ENCODE measurements around the gene WNK2. TPM values are rescaled to one million over a fixed set of nuclear protein-coding genes. Genes with fewer than 3 reads are reported as not detected.

The WNK2 gene
- total RNA-seq, 1 donor from 2014 or later: 1.9 TPM

GRCh38 chr9:93361995-93362394, 178.1 kb downstream of the WNK2 start:
- Mint-ChIP-seq H3K4me3 (ENCODE audit: unreplicated experiment) (no peak overlapping the region), H3K4me1 (ENCODE audit: low read depth, unreplicated experiment) (no peaks in the 10 kb centered on the region), H3K9me3 (ENCODE audit: unreplicated experiment) (peaks cover 8% of the 10 kb centered on the region), H3K27ac (ENCODE audit: unreplicated experiment) (no peak overlapping the region), H3K36me3 (ENCODE audit: low read depth, unreplicated experiment) (no peaks in the 10 kb centered on the region), H3K27me3 (ENCODE audit: low read depth, unreplicated experiment) (peaks cover 16% of the 10 kb centered on the region)
- no peaks in the 10 kb centered on the region for H3K4me1 ChIP-seq (ENCODE audit: insufficient read depth, low read length)
- TF ChIP-seq EZH2 (IDR thresholded peaks at IDR 0.05; ENCODE audit: insufficient read depth, low read length) (no peak), CTCF (IDR thresholded peaks at IDR 0.05; ENCODE audit: insufficient read depth, low read depth, low read length) (no peak)
- H3K9ac ChIP-seq (ENCODE audit: low read length): no peak overlapping the region
- H3K4me2 ChIP-seq (ENCODE audit: low read length): no peak overlapping the region
- no peaks in the 10 kb centered on the region for H3K9me3 ChIP-seq (ENCODE audit: insufficient read depth, low read depth, low read length)
- no peak for FAIRE-seq
- H2AFZ ChIP-seq (ENCODE audit: low read depth, low read length): no peak overlapping the region
- no peaks in the 10 kb centered on the region for H3K79me2 ChIP-seq (ENCODE audit: insufficient read depth, low read length)
- no peak overlapping the region for H3K4me3 ChIP-seq (ENCODE audit: insufficient read depth, low read depth, low read length)
- H3K27me3 ChIP-seq (ENCODE audit: insufficient read depth, low read length): no peaks in the 10 kb centered on the region
- H3K27ac ChIP-seq (ENCODE audit: low read depth, low read length): no peak overlapping the region
- no peak for DNase-seq (ENCODE audit: low read depth)
- no peaks in the 10 kb centered on the region for H4K20me1 ChIP-seq (ENCODE audit: insufficient read depth, low read length)
- H3K36me3 ChIP-seq (ENCODE audit: insufficient read depth, low read length): no peaks in the 10 kb centered on the region

DNA sequence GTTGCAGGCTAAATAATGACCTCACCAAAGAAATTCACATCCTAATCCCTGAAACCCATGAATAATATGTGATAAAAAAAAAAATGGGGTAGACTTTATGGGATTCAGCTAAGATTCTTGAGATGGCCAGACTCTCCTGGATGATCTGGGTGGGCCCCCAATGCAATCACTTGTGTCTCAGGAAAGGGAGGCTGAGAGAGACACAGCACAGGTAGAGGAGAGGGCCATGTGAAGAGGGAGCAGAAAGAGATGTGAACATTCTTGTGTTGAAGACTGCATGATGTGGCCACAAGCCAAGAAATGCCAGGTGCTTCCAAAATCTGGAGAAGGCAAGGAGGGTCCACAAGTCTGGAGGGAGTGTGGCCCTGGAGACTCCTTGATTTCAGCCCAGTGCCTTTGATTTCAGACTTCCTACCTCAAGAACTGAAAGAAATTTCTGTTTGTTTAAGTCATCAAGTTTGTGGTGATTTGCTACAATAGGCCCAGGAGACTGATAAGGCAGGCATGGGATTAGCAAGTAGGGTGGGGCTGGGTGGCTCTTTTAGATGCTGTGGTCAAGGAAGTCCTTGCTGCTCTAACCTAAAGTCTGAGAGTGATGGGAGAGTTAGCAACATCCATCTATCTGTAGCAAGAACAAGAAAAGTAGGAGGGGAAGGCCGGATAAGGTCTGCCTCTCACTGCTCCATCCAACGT, 180.9 kb downstream of the WNK2 start:
- no peak overlapping the region for H3K4me3 ChIP-seq (ENCODE audit: insufficient read depth, low read depth, low read length)
- H3K4me3 Mint-ChIP-seq (ENCODE audit: unreplicated experiment): no peak overlapping the region
- no peaks in the 10 kb centered on the region for H3K4me1 ChIP-seq (ENCODE audit: insufficient read depth, low read length)
- no peak overlapping the region for H2AFZ ChIP-seq (ENCODE audit: low read depth, low read length)
- DNase-seq (ENCODE audit: low read depth) (no peak), FAIRE-seq (no peak)
- H4K20me1 ChIP-seq (ENCODE audit: insufficient read depth, low read length): no peaks in the 10 kb centered on the region
- no peak overlapping the region for H3K27ac Mint-ChIP-seq (ENCODE audit: unreplicated experiment)
- peaks cover 8% of the 10 kb centered on the region for H3K9me3 Mint-ChIP-seq (ENCODE audit: unreplicated experiment)
- no peaks in the 10 kb centered on the region for H3K36me3 ChIP-seq (ENCODE audit: insufficient read depth, low read length)
- H3K36me3 Mint-ChIP-seq (ENCODE audit: low read depth, unreplicated experiment): no peaks in the 10 kb centered on the region
- H3K4me2 ChIP-seq (ENCODE audit: low read length): no peak overlapping the region
- no peaks in the 10 kb centered on the region for H3K27me3 ChIP-seq (ENCODE audit: insufficient read depth, low read length)
- TF ChIP-seq EZH2 (IDR thresholded peaks at IDR 0.05; ENCODE audit: insufficient read depth, low read length) (no peak), CTCF (IDR thresholded peaks at IDR 0.05; ENCODE audit: insufficient read depth, low read depth, low read length) (no peak)
- H3K27ac ChIP-seq (ENCODE audit: low read depth, low read length): no peak overlapping the region
- peaks cover 16% of the 10 kb centered on the region for H3K27me3 Mint-ChIP-seq (ENCODE audit: low read depth, unreplicated experiment)
- H3K79me2 ChIP-seq (ENCODE audit: insufficient read depth, low read length): no peaks in the 10 kb centered on the region
- no peaks in the 10 kb centered on the region for H3K4me1 Mint-ChIP-seq (ENCODE audit: low read depth, unreplicated experiment)
- H3K9me3 ChIP-seq (ENCODE audit: insufficient read depth, low read depth, low read length): no peaks in the 10 kb centered on the region
- H3K9ac ChIP-seq (ENCODE audit: low read length): no peak overlapping the region

DNA sequence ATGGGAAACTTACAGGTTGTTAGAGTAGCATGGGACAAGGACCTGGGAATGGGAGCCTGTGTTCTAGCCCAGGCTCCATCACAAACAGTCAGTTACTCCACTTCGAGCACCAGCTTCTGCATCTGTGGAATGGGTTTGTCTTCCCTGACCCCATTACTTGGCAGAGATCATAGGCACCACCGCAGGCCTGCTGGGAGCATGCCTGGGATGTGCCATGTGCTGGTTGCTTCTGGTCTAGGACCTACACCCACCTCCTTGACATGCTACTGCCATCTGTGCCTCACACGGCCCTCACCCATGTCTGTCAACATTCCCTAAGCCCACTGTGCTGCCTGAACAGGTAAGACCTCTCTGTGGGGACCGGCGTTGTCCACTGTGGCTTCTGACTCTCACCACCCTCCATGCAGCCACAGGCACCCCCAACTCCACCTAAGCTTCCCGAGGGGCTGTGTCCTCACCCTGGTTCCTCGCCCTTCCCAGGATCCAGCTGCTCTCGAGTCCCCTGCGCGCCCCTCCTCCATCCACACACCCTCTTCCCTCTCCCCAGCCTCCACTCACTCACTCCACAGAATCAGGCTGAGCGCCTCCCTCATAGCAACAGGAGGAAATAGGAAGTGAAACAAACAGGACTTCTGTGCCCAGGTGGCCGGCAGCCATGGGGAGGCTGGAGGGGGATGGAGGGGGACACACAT, 181.6 kb downstream of the WNK2 start:
- no peak for TF ChIP-seq EZH2 (IDR thresholded peaks at IDR 0.05; ENCODE audit: insufficient read depth, low read length)
- no peak for TF ChIP-seq CTCF (IDR thresholded peaks at IDR 0.05; ENCODE audit: insufficient read depth, low read depth, low read length)
- Histone ChIP-seq H2AFZ (ENCODE audit: low read depth, low read length) (no peak overlapping the region), H3K9ac (ENCODE audit: low read length) (no peak overlapping the region), H3K27me3 (ENCODE audit: insufficient read depth, low read length) (no peaks in the 10 kb centered on the region), H3K79me2 (ENCODE audit: insufficient read depth, low read length) (no peaks in the 10 kb centered on the region), H3K9me3 (ENCODE audit: insufficient read depth, low read depth, low read length) (no peaks in the 10 kb centered on the region), H3K4me2 (ENCODE audit: low read length) (no peak overlapping the region), H3K27ac (ENCODE audit: low read depth, low read length) (no peak overlapping the region), H4K20me1 (ENCODE audit: insufficient read depth, low read length) (no peaks in the 10 kb centered on the region), H3K4me3 (ENCODE audit: insufficient read depth, low read depth, low read length) (no peak overlapping the region), H3K36me3 (ENCODE audit: insufficient read depth, low read length) (no peaks in the 10 kb centered on the region), H3K4me1 (ENCODE audit: insufficient read depth, low read length) (no peaks in the 10 kb centered on the region)
- H3K27ac Mint-ChIP-seq (ENCODE audit: unreplicated experiment): no peak overlapping the region
- H3K9me3 Mint-ChIP-seq (ENCODE audit: unreplicated experiment): peaks cover 9% of the 10 kb centered on the region
- H3K27me3 Mint-ChIP-seq (ENCODE audit: low read depth, unreplicated experiment): peaks cover 17% of the 10 kb centered on the region
- H3K4me1 Mint-ChIP-seq (ENCODE audit: low read depth, unreplicated experiment): no peaks in the 10 kb centered on the region
- DNase-seq (ENCODE audit: low read depth) (no peak), FAIRE-seq (no peak)
- no peaks in the 10 kb centered on the region for H3K36me3 Mint-ChIP-seq (ENCODE audit: low read depth, unreplicated experiment)
- no peak overlapping the region for H3K4me3 Mint-ChIP-seq (ENCODE audit: unreplicated experiment)
